ENCODE data around the gene MAP4. TPM values are rescaled to one million over a fixed set of nuclear protein-coding genes. Genes with fewer than 3 reads are reported as not detected.

MAP4 gene
- total and polyA plus RNA-seq, 12 donors = 141 to 1,345 (median 894) TPM

GRCh38 chr3:48039487-48040190 is 23.4 kb upstream of the MAP4 start:
- TF ChIP-seq, protein P1, sequence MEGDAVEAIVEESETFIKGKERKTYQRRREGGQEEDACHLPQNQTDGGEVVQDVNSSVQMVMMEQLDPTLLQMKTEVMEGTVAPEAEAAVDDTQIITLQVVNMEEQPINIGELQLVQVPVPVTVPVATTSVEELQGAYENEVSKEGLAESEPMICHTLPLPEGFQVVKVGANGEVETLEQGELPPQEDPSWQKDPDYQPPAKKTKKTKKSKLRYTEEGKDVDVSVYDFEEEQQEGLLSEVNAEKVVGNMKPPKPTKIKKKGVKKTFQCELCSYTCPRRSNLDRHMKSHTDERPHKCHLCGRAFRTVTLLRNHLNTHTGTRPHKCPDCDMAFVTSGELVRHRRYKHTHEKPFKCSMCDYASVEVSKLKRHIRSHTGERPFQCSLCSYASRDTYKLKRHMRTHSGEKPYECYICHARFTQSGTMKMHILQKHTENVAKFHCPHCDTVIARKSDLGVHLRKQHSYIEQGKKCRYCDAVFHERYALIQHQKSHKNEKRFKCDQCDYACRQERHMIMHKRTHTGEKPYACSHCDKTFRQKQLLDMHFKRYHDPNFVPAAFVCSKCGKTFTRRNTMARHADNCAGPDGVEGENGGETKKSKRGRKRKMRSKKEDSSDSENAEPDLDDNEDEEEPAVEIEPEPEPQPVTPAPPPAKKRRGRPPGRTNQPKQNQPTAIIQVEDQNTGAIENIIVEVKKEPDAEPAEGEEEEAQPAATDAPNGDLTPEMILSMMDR (IDR thresholded peaks at IDR 0.05) = no peak
- 0 to 4% methylated on average over 1 of the region's 1 CpG for WGBS, 2 donors
- no peak for DNase-seq
- Histone ChIP-seq H3K27me3 (no peaks in the 10 kb centered on the region), H3K4me1 (peaks cover 21 to 78% (median 61%) of the 10 kb centered on the region in 9 donors), H3K27ac (peak overlapping the region; percentile 38 to 86 (median 70)), H3K36me3 (peaks cover 0 to 8% (median 0%) of the 10 kb centered on the region in 9 donors), H3K9me3 (no peaks in the 10 kb centered on the region), H3K4me3 (no peak overlapping the region)
- ATAC-seq = peak in 6 of 8 donors; percentile 50 to 68 (median 58)
- intact Hi-C loops (cut with DNase I) = loop anchor here in 2 of 10 donors (5.0 to 10.0 kb wide), 2 partner anchors 45 to 48 kb away; no protein-coding TSS in a partner anchor

DNA sequence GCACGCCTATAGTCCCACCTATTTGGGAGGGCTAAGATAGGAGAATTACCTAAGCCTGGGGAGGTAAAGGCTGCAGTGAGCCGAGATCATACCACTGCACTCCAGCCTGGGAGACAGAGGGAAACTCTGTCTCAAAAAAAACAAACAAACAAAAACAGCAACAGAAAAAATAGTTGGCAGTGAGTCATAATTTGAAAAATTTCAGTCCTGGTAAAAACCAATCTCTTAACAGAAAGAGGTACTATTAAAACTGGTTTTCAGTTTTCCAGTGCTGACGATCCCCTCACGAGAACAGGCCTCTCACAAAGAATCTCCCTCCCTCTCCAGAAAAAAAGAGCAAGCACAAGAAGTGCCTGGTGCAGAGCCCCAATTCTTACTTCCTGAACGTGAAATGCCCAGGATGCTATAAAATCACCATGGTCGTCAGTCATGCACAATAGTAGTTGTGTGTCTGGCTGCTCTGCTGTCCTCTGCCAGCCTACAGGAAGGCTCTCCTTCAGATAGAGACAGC is 22.8 kb upstream of the MAP4 start:
- intact Hi-C loops (cut with DNase I) = loop anchor here in 2 of 10 donors (5.0 to 10.0 kb wide), 2 partner anchors 46 to 48 kb away; no protein-coding TSS in a partner anchor
- H3K27ac ChIP-seq = peak overlapping the region; percentile 38 to 86 (median 70)
- H3K27me3 ChIP-seq = no peaks in the 10 kb centered on the region
- ATAC-seq (peak in 6 of 8 donors; percentile 17 to 46 (median 42)), DNase-seq (no peak)
- H3K4me1 ChIP-seq = peaks cover 24 to 84% (median 67%) of the 10 kb centered on the region in 9 donors
- 32 to 34% methylated on average over 6 of the region's 6 CpGs for WGBS, 2 donors
- H3K4me3 ChIP-seq = no peak overlapping the region
- TF ChIP-seq, protein P1 (IDR thresholded peaks at IDR 0.05) = no peak
- peaks cover 0 to 6% (median 0%) of the 10 kb centered on the region in 9 donors for H3K36me3 ChIP-seq
- no peaks in the 10 kb centered on the region for H3K9me3 ChIP-seq

DNA sequence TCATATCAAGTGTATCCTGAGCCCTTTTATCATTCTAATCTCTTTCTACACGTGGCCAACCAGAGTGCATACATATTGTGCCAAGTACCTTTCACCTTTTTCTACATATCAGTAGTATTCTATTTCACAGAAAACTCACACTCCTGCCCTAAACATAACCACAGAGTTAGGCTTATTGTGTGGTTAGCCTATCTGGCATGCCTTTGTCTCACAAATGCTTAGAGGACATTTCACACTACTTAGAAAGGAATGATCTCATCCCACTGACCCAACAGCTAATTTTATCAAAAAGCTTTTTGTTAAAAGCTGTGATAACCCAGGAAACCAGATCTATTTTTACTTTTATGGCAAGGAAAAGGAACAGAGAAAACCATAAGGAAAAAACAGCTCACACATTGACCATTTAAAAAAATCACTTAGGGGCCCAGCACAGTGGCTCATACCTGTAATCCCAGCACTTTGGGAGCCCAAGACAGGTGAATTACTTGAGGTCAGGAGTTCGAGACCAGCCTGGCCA is 17.8 kb upstream of the MAP4 start:
- TF ChIP-seq, protein P1 (IDR thresholded peaks at IDR 0.05) = no peak
- intact Hi-C loops (cut with DNase I) = loop anchor here in 1 of 10 donors (10.0 kb wide), 1 partner anchor 51 kb away; no protein-coding TSS in a partner anchor
- peaks cover 33 to 98% (median 75%) of the 10 kb centered on the region in 9 donors for H3K4me1 ChIP-seq
- DNase-seq (no peak), ATAC-seq (peak; percentile 65 to 91 (median 86))
- no peaks in the 10 kb centered on the region for H3K36me3 ChIP-seq
- H3K27ac ChIP-seq = peak overlapping the region; percentile 55 to 92 (median 80)
- 33 to 48% methylated on average over 2 of the region's 2 CpGs for WGBS, 2 donors
- no peak overlapping the region for H3K4me3 ChIP-seq
- H3K9me3 ChIP-seq = no peaks in the 10 kb centered on the region
- no peaks in the 10 kb centered on the region for H3K27me3 ChIP-seq

- Histone ChIP-seq H3K36me3 (no peaks in the 10 kb centered on the region), H3K4me1 (peaks cover 27 to 98% (median 63%) of the 10 kb centered on the region in 9 donors), H3K27ac (peak overlapping the region in 4 of 10 donors; percentile 6 to 90 (median 67)), H3K27me3 (no peaks in the 10 kb centered on the region), H3K4me3 (no peak overlapping the region), H3K9me3 (no peaks in the 10 kb centered on the region)
- intact Hi-C loops (cut with DNase I) = loop anchor here in 1 of 10 donors (10.0 kb wide), 1 partner anchor 55 kb away; no protein-coding TSS in a partner anchor
- WGBS, 2 donors = 28 to 50% methylated on average over 3 of the region's 3 CpGs
- no peak for DNase-seq
- TF ChIP-seq, protein P1 (IDR thresholded peaks at IDR 0.05) = no peak
- no peak for ATAC-seq
Observed at GRCh38 chr3:48030188-48030587, 14.0 kb upstream of the MAP4 start.

All from heart right ventricle (tissue), 16 donors.